Lung (tissue), 12 donors: ENCODE results near the gene NSD2. TPM values are rescaled to one million over a fixed set of nuclear protein-coding genes. Genes with fewer than 3 reads are reported as not detected.
A peak's percentile ranks its signal among the peaks of the same experiment; 100 is the strongest.

Source experiments
- ATAC-seq: fragments of 200-7000 bp; cut with Tn5 transposase; one replicate; pipeline ENCODE4 v1.9.1; 2020; ENCODE audit warnings: moderate number of reproducible peaks; ENCODE audit not compliant: insufficient read depth, low FRiP score
- DNase-seq, 3 donors: peaks; one replicate each; pipeline ENCODE4 v3.0.0-alpha.2; 2013 to 2017
- H3K27ac ChIP-seq, 2 donors: one replicate each; pipeline ENCODE4 v1.5.1; 2013; ENCODE audit warnings: mild to moderate bottlenecking in 2 of 2, moderate library complexity in 2 of 2, control low read depth in 1 of 2, inconsistent platforms in 1 of 2, low read depth in 1 of 2, low read length in 1 of 2
- H3K27me3 ChIP-seq, 3 donors: one replicate each; pipeline ENCODE4 v1.5.1; 2013; ENCODE audit warnings: low read length in 2 of 3; ENCODE audit not compliant: control insufficient read depth in 3 of 3, insufficient read depth in 3 of 3
- H3K36me3 ChIP-seq, 4 donors: one replicate each; pipeline ENCODE4 v1.5.1; 2013; ENCODE audit warnings: low read length in 4 of 4, mild to moderate bottlenecking in 1 of 4, moderate library complexity in 1 of 4; ENCODE audit not compliant: control insufficient read depth in 4 of 4, insufficient read depth in 4 of 4
- H3K4me1 ChIP-seq, 5 donors: one replicate each; pipeline ENCODE4 v1.5.1; 2013; ENCODE audit warnings: low read length in 5 of 5, mild to moderate bottlenecking in 2 of 5, moderate library complexity in 1 of 5; ENCODE audit not compliant: control insufficient read depth in 5 of 5, insufficient read depth in 5 of 5
- H3K4me3 ChIP-seq: one replicate; pipeline ENCODE4 v1.5.1; 2013; ENCODE audit warnings: mild to moderate bottlenecking, control low read depth, moderate library complexity
- H3K9ac ChIP-seq, 2 donors: one replicate each; pipeline ENCODE4 v1.5.1; 2013; ENCODE audit warnings: low read length in 2 of 2, control low read depth in 1 of 2; ENCODE audit not compliant: insufficient read depth in 1 of 2
- H3K9me3 ChIP-seq, 4 donors: one replicate each; pipeline ENCODE4 v1.5.1; 2013; ENCODE audit warnings: low read length in 3 of 4, mild to moderate bottlenecking in 1 of 4, moderate library complexity in 1 of 4; ENCODE audit not compliant: control insufficient read depth in 4 of 4, insufficient read depth in 3 of 4
- whole genome bisulfite sequencing, 2 donors: extraction: QIAGEN DNeasy Blood & Tissue Kit; methylation state at CpG; one replicate each; pipeline ENCODE4 v1.1.7; 2013; 5-methylcytosine and 5-hydroxymethylcytosine counted together
- polyA plus RNA-seq, 2 donors: library from polyadenylated mRNA; stranded (reverse); fragments of 200-250 nt; gene quantifications; one replicate each; pipeline ENCODE4 v1.2.1, GENCODE V29; 2013
- total RNA-seq, 2 donors: library from RNA; depleted of rRNA in 1 of 2; stranded (reverse); fragments of >200 nt in 1 of 2; gene quantifications; one replicate each; pipeline ENCODE4 v1.2.1, GENCODE V29; 2014 to 2021
- TF ChIP-seq, protein P1 (sequence below): IDR thresholded peaks from 2 replicates; pipeline ENCODE4 v1.5.1; 2012; ENCODE audit warnings: mild to moderate bottlenecking; ENCODE audit errors: control extremely low read depth, extremely low read depth
- donor health status: control.
- donor health status: control.
- donor health status: Bipolar disorder and iron deficiency.
- donor health status: healthy.
- donor health status: DM: yes; HTN: yes; CAD: no.

NSD2 gene
- total and polyA plus RNA-seq, 4 donors: 12.7 to 66.2 (median 28.3) TPM

GRCh38 chr4:1901127-1901526, 29.9 kb downstream of the NSD2 start:
- H3K27ac ChIP-seq: no peak overlapping the region
- no peaks in the 10 kb centered on the region for H3K9me3 ChIP-seq
- peak in 2 of 3 donors; percentile 24 to 45 for DNase-seq
- H3K27me3 ChIP-seq: no peaks in the 10 kb centered on the region
- WGBS, 2 donors: 61 to 77% methylated on average over 6 of the region's 6 CpGs
- TF ChIP-seq, protein P1, sequence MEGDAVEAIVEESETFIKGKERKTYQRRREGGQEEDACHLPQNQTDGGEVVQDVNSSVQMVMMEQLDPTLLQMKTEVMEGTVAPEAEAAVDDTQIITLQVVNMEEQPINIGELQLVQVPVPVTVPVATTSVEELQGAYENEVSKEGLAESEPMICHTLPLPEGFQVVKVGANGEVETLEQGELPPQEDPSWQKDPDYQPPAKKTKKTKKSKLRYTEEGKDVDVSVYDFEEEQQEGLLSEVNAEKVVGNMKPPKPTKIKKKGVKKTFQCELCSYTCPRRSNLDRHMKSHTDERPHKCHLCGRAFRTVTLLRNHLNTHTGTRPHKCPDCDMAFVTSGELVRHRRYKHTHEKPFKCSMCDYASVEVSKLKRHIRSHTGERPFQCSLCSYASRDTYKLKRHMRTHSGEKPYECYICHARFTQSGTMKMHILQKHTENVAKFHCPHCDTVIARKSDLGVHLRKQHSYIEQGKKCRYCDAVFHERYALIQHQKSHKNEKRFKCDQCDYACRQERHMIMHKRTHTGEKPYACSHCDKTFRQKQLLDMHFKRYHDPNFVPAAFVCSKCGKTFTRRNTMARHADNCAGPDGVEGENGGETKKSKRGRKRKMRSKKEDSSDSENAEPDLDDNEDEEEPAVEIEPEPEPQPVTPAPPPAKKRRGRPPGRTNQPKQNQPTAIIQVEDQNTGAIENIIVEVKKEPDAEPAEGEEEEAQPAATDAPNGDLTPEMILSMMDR: no peak
- H3K9ac ChIP-seq: no peak overlapping the region
- peaks cover 0 to 6% (median 2%) of the 10 kb centered on the region in 5 donors for H3K4me1 ChIP-seq
- no peak overlapping the region for H3K4me3 ChIP-seq
- ATAC-seq: no peak
- H3K36me3 ChIP-seq: peaks cover 2 to 17% (median 9%) of the 10 kb centered on the region in 4 donors

GRCh38 chr4:1902243-1902642, 31.1 kb downstream of the NSD2 start:
- H3K27me3 ChIP-seq: no peaks in the 10 kb centered on the region
- no peaks in the 10 kb centered on the region for H3K9me3 ChIP-seq
- WGBS, 2 donors: 88 to 92% methylated on average over 2 of the region's 2 CpGs
- peaks cover 2 to 17% (median 9%) of the 10 kb centered on the region in 4 donors for H3K36me3 ChIP-seq
- H3K4me3 ChIP-seq: no peak overlapping the region
- TF ChIP-seq, protein P1: no peak
- no peak for ATAC-seq
- H3K9ac ChIP-seq: no peak overlapping the region
- H3K4me1 ChIP-seq: peaks cover 0 to 6% (median 2%) of the 10 kb centered on the region in 5 donors
- DNase-seq: no peak
- H3K27ac ChIP-seq: no peak overlapping the region

GRCh38 chr4:1903035-1903434, 31.8 kb downstream of the NSD2 start:
- 94 to 96% methylated on average over 1 of the region's 1 CpG for WGBS, 2 donors
- ATAC-seq (no peak), DNase-seq (no peak)
- Histone ChIP-seq H3K4me3 (no peak overlapping the region), H3K27ac (no peak overlapping the region), H3K27me3 (no peaks in the 10 kb centered on the region), H3K4me1 (peaks cover 0 to 6% (median 2%) of the 10 kb centered on the region in 5 donors), H3K9ac (no peak overlapping the region), H3K36me3 (peaks cover 4 to 18% (median 11%) of the 10 kb centered on the region in 4 donors), H3K9me3 (no peaks in the 10 kb centered on the region)
- TF ChIP-seq, protein P1: no peak

GRCh38 chr4:1904042-1904441, 32.8 kb downstream of the NSD2 start:
- Histone ChIP-seq H3K9me3 (no peaks in the 10 kb centered on the region), H3K27ac (no peak overlapping the region), H3K4me1 (peaks cover 0 to 4% (median under 1%) of the 10 kb centered on the region in 5 donors), H3K4me3 (no peak overlapping the region), H3K36me3 (peaks cover 4 to 19% (median 11%) of the 10 kb centered on the region in 4 donors), H3K9ac (no peak overlapping the region), H3K27me3 (no peaks in the 10 kb centered on the region)
- WGBS, 2 donors: 79 to 82% methylated on average over 3 of the region's 3 CpGs
- DNase-seq (no peak), ATAC-seq (no peak)
- TF ChIP-seq, protein P1: no peak
